Measurements from ENCODE around the gene ADAP1.

Gene ADAP1

GRCh38 chr7:921581-922333, 32.7 kb downstream of the ADAP1 start:
- Histone ChIP-seq H3K36me3 (no peaks in the 10 kb centered on the region), H3K4me3 (no peak overlapping the region), H3K27me3 (no peaks in the 10 kb centered on the region), H3K9me3 (no peaks in the 10 kb centered on the region), H3K4me1 (peaks cover 0 to 8% (median 6%) of the 10 kb centered on the region in 4 donors), H3K27ac (no peak overlapping the region)
- intact Hi-C loops (cut with DNase I; ENCODE audit: low total_unique reads), result no loop called here
- TF ChIP-seq, protein P1, sequence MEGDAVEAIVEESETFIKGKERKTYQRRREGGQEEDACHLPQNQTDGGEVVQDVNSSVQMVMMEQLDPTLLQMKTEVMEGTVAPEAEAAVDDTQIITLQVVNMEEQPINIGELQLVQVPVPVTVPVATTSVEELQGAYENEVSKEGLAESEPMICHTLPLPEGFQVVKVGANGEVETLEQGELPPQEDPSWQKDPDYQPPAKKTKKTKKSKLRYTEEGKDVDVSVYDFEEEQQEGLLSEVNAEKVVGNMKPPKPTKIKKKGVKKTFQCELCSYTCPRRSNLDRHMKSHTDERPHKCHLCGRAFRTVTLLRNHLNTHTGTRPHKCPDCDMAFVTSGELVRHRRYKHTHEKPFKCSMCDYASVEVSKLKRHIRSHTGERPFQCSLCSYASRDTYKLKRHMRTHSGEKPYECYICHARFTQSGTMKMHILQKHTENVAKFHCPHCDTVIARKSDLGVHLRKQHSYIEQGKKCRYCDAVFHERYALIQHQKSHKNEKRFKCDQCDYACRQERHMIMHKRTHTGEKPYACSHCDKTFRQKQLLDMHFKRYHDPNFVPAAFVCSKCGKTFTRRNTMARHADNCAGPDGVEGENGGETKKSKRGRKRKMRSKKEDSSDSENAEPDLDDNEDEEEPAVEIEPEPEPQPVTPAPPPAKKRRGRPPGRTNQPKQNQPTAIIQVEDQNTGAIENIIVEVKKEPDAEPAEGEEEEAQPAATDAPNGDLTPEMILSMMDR (IDR thresholded peaks at IDR 0.05), result no peak
- DNase-seq, result peak; percentile 13 to 62

DNA sequence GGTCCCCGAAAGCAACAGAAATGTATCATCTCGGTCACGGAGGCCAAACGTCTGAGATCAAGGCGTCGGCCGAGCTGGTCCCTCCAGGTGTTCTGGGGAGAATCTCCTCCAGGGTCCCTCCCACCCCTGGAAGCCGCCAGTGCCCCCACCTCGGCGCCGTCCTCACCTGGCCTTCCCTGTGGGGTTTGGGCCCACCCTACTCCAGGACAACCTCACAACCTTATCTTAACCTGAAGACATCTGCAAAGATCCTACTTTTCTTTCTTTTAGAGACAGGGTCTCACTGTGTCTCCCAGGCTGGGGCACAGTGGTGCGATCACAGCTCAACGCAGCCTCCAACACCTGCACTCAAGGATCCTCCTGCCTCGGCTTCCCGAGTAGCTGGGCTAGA, 33.4 kb downstream of the ADAP1 start:
- no peak overlapping the region for H3K27ac ChIP-seq
- TF ChIP-seq, protein P1 (IDR thresholded peaks at IDR 0.05), result no peak
- H3K27me3 ChIP-seq, result no peaks in the 10 kb centered on the region
- intact Hi-C loops (cut with DNase I; ENCODE audit: low total_unique reads), result no loop called here
- no peaks in the 10 kb centered on the region for H3K9me3 ChIP-seq
- no peaks in the 10 kb centered on the region for H3K36me3 ChIP-seq
- peak; percentile 14 to 45 for DNase-seq
- no peak overlapping the region for H3K4me3 ChIP-seq
- H3K4me1 ChIP-seq, result peaks cover 0 to 12% (median 7%) of the 10 kb centered on the region in 4 donors

GRCh38 chr7:920351-921070, 34.0 kb downstream of the ADAP1 start:
- Histone ChIP-seq H3K27ac (no peak overlapping the region), H3K4me1 (peaks cover 0 to 12% (median 7%) of the 10 kb centered on the region in 4 donors)

GRCh38 chr7:919924-920341, 34.5 kb downstream of the ADAP1 start:
- TF ChIP-seq, protein P1 (IDR thresholded peaks at IDR 0.05), result no peak
- intact Hi-C loops (cut with DNase I; ENCODE audit: low total_unique reads), result no loop called here
- peaks cover 0 to 12% (median 6%) of the 10 kb centered on the region in 4 donors for H3K4me1 ChIP-seq

More at GRCh38 chr7:920351-921070, 34.0 kb downstream of the ADAP1 start:
- H3K4me3 ChIP-seq, result no peak overlapping the region
- intact Hi-C loops (cut with DNase I; ENCODE audit: low total_unique reads), result no loop called here
- TF ChIP-seq, protein P1 (IDR thresholded peaks at IDR 0.05), result no peak
- peak; percentile 9 to 57 for DNase-seq
- no peaks in the 10 kb centered on the region for H3K27me3 ChIP-seq
- H3K9me3 ChIP-seq, result no peaks in the 10 kb centered on the region
- H3K36me3 ChIP-seq, result no peaks in the 10 kb centered on the region

GRCh38 chr7:919114-919442, 35.4 kb downstream of the ADAP1 start:
- TF ChIP-seq, protein P1 (IDR thresholded peaks at IDR 0.05), result no peak
- DNase-seq, result peak; percentile 19 to 53
- peaks cover 0 to 11% (median 0%) of the 10 kb centered on the region in 4 donors for H3K4me1 ChIP-seq
- H3K27ac ChIP-seq, result no peak overlapping the region
- no peaks in the 10 kb centered on the region for H3K9me3 ChIP-seq
- H3K27me3 ChIP-seq, result no peaks in the 10 kb centered on the region
- no peak overlapping the region for H3K4me3 ChIP-seq
- intact Hi-C loops (cut with DNase I; ENCODE audit: low total_unique reads), result no loop called here
- H3K36me3 ChIP-seq, result no peaks in the 10 kb centered on the region

More at GRCh38 chr7:919924-920341, 34.5 kb downstream of the ADAP1 start:
- Histone ChIP-seq H3K36me3 (no peaks in the 10 kb centered on the region), H3K27me3 (no peaks in the 10 kb centered on the region), H3K4me3 (no peak overlapping the region), H3K9me3 (no peaks in the 10 kb centered on the region), H3K27ac (no peak overlapping the region)
- peak; percentile 15 to 52 for DNase-seq
